A673 (cell line): Measurements from ENCODE around the gene RTCB. TPM values are rescaled to one million over a fixed set of nuclear protein-coding genes. Genes with fewer than 3 reads are reported as not detected.

Experiments
- BruUV-seq: library from RNA; stranded (reverse); fragments of 400-500 nt; replicated peaks from 2 replicates; lab custom pipeline; 2021; lab: Mats Ljungman, UMichigan
- CTCF ChIA-PET: fragments of 300-600 bp; sonication (Branson Sonifier 250); formaldehyde crosslinking; loops from one replicate; lab custom pipeline; 2022; ENCODE audit warnings: antibody characterized with exemption; lab: Charles Lee
- POLR2A ChIA-PET: fragments of 300-600 bp; sonication (Branson Sonifier 250); formaldehyde crosslinking; loops from one replicate; lab custom pipeline; 2022; ENCODE audit warnings: antibody characterized with exemption; ENCODE audit not compliant: low non-redundant PET; lab: Charles Lee
- DNase-seq: peaks from one replicate; pipeline ENCODE4 v3.0.0-alpha.2; 2015; ENCODE audit warnings: low spot score
- H3K27ac ChIP-seq: fragments of 200-600 bp; sonication (generic); 2 replicates; pipeline ENCODE4 v1.5.1; 2016; ENCODE audit warnings: mixed run types, low read depth, mild to moderate bottlenecking, mixed read lengths, antibody characterized with exemption, low read length; ENCODE audit not compliant: poor library complexity, severe bottlenecking
- H3K27me3 ChIP-seq: fragments of 200-600 bp; sonication (generic); replicated peaks from 2 replicates; pipeline ENCODE4 v1.6.1; 2017; ENCODE audit warnings: mixed run types, low read depth, mild to moderate bottlenecking, mixed read lengths, antibody characterized with exemption, low read length; ENCODE audit not compliant: insufficient read depth, poor library complexity
- H3K36me3 ChIP-seq: fragments of 200-600 bp; sonication (generic); 2 replicates; pipeline ENCODE4 v1.6.1; 2016; ENCODE audit warnings: mixed run types, mild to moderate bottlenecking, mixed read lengths, antibody characterized with exemption, low read length; ENCODE audit not compliant: insufficient read depth, poor library complexity, severe bottlenecking
- H3K4me1 ChIP-seq: fragments of 200-600 bp; sonication (generic); 2 replicates; pipeline ENCODE4 v1.6.1; 2017; ENCODE audit warnings: mixed run types, mild to moderate bottlenecking, mixed read lengths, antibody characterized with exemption, low read length; ENCODE audit not compliant: insufficient read depth, poor library complexity, severe bottlenecking
- H3K4me3 ChIP-seq: fragments of 200-600 bp; sonication (generic); 2 replicates; pipeline ENCODE4 v1.5.1; 2016; ENCODE audit warnings: low read depth, mixed run types, mild to moderate bottlenecking, mixed read lengths, low read length; ENCODE audit not compliant: poor library complexity, severe bottlenecking
- H3K9me3 ChIP-seq: fragments of 200-600 bp; sonication (generic); 2 replicates; pipeline ENCODE4 v1.6.1; 2016; ENCODE audit warnings: mixed run types, low read depth, mild to moderate bottlenecking, mixed read lengths, antibody characterized with exemption, low read length; ENCODE audit not compliant: poor library complexity, severe bottlenecking
- EZH2 ChIP-seq: fragments of 200-600 bp; sonication (generic); IDR thresholded peaks from 2 replicates; pipeline ENCODE4 v1.6.1; 2017; ENCODE audit warnings: borderline replicate concordance, low read depth, mild to moderate bottlenecking, mixed read lengths, antibody characterized with exemption, low read length; ENCODE audit not compliant: poor library complexity, severe bottlenecking
- intact Hi-C: fragments of 100-400 bp; cut with micrococcal nuclease; formaldehyde crosslinking; loops from one replicate; pipeline ENCODE4 v1.10.0; 2022; ENCODE audit not compliant: unreplicated experiment
- total RNA-seq: library from RNA; stranded (reverse); gene quantifications from 2 replicates; pipeline ENCODE4 v1.2.3, GENCODE V29; 2021
- TF ChIP-seq, protein P1 (sequence below): fragments of 300-800, 200-600 bp; sonication (generic); conservative IDR thresholded peaks from 2 replicates; pipeline ENCODE4 v1.5.1; 2017; ENCODE audit warnings: low read depth, mild to moderate bottlenecking, antibody characterized with exemption, low read length, moderate library complexity, mixed read lengths

The RTCB gene
- total RNA-seq, 1 experiment from 2014 or later: 123 TPM

DNA sequence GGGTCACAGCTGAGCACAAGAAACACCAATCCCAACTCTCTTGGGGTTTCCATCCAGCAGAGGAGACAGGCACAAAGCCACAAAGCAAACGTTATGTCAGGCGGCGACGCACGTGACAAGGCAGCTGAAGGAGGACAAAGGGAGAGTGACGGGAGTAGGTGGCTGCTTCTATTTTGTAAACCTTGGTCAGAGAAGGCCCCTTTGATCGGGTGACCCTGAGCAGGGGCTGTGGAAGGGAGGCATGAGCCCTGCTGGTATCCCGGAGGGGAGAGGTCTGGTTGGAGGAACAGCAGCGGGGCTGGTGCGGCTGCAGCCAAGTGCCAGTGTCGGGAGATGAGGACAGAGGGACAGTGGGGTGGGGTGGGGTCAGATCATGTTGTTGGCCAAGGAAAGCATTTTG, 71.6 kb downstream of the RTCB start:
- H3K27ac ChIP-seq: no peak overlapping the region
- no peaks in the 10 kb centered on the region for H3K9me3 ChIP-seq
- TF ChIP-seq EZH2: no peak
- TF ChIP-seq, protein P1, sequence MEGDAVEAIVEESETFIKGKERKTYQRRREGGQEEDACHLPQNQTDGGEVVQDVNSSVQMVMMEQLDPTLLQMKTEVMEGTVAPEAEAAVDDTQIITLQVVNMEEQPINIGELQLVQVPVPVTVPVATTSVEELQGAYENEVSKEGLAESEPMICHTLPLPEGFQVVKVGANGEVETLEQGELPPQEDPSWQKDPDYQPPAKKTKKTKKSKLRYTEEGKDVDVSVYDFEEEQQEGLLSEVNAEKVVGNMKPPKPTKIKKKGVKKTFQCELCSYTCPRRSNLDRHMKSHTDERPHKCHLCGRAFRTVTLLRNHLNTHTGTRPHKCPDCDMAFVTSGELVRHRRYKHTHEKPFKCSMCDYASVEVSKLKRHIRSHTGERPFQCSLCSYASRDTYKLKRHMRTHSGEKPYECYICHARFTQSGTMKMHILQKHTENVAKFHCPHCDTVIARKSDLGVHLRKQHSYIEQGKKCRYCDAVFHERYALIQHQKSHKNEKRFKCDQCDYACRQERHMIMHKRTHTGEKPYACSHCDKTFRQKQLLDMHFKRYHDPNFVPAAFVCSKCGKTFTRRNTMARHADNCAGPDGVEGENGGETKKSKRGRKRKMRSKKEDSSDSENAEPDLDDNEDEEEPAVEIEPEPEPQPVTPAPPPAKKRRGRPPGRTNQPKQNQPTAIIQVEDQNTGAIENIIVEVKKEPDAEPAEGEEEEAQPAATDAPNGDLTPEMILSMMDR: no peak
- no peak for DNase-seq
- intact Hi-C loops: no loop called here
- H3K27me3 ChIP-seq: peaks cover under 1% of the 10 kb centered on the region
- no peaks in the 10 kb centered on the region for H3K4me1 ChIP-seq
- no peaks in the 10 kb centered on the region for H3K36me3 ChIP-seq
- CTCF ChIA-PET: no interaction called here
- BruUV-seq: no TSS peak
- POLR2A ChIA-PET: no interaction called here
- H3K4me3 ChIP-seq: no peak overlapping the region

DNA sequence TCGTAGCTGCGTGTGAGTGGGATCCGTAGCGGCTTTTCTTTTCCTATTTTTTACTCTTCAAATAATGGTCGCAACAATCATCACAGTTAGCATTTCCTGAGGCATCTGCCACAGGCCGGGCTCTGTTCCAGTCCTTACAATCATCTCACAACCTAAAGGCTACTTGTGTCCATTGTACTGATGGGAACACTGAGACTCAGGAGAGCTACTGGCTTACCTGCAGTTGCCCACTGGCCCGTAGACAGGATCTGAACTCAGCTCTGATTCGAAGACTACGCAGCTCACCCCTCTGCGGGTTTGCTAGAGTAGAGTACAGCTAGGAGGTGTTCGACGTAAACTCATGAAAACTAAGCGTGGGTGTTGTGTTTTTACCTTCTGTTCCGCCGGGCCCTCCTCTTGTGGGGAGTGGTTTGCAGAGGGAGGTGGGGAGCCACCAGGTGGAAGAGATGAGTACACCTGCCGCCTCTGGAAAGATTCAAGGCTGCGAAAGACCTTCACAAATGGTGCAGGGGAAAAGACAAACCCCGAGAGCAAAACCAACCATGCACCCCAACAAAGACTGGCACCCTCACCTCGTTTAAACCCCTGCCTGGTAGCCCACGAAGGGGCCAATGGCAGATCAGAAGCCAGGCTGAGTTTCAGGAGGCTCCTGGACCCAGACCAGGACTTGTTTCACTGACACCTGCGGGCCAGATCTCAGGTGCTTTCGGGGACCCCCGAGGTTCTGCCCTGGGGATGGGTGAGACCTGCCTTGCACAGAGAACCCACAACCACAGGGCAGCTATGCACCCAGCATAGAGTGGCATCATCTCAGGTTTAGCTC, 72.6 kb downstream of the RTCB start:
- Histone ChIP-seq H3K4me3 (no peak overlapping the region), H3K36me3 (no peaks in the 10 kb centered on the region), H3K27me3 (no peaks in the 10 kb centered on the region), H3K9me3 (no peaks in the 10 kb centered on the region), H3K27ac (no peak overlapping the region), H3K4me1 (no peaks in the 10 kb centered on the region)
- no TSS peak for BruUV-seq
- DNase-seq: no peak
- ChIA-PET CTCF (no interaction called here), POLR2A (no interaction called here)
- intact Hi-C loops: no loop called here
- TF ChIP-seq, protein P1: no peak
- TF ChIP-seq EZH2: no peak

DNA sequence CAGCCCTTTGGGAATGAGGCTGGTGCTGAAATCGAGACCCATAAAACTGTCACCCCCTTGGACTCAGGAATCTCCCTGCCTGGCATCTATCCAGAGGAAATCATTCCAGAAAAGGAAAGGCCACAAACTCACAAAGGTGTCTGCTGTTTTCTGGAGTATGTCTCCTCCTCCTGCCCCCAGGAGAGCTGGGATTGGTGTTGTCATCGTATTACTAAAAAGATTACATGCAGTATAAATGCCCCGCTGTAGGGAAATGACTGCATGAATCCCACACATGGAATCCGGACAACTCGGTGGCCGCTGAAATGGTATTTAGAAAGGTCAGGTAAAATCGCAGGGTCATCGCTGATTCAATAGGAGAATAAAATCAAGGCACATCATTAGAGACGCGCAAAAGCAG, 73.3 kb downstream of the RTCB start:
- Histone ChIP-seq H3K36me3 (no peaks in the 10 kb centered on the region), H3K27ac (no peak overlapping the region), H3K4me3 (no peak overlapping the region), H3K4me1 (no peaks in the 10 kb centered on the region), H3K27me3 (no peaks in the 10 kb centered on the region), H3K9me3 (no peaks in the 10 kb centered on the region)
- ChIA-PET CTCF (no interaction called here), POLR2A (no interaction called here)
- no TSS peak for BruUV-seq
- DNase-seq: no peak
- no peak for TF ChIP-seq EZH2
- TF ChIP-seq, protein P1: no peak
- intact Hi-C loops: no loop called here

Other genes with a start within 250 kb of the RTCB start
- gene RFPL2, start 207.2 kb downstream of the RTCB start, total RNA-seq: 0.13 TPM in 1 of 2 replicates, not detected in the other
- gene SLC5A4, start 156.9 kb downstream of the RTCB start, total RNA-seq: 0.15 and 0.19 TPM in 2 replicates
- not detected in 2 replicates for gene RFPL3, start 54.4 kb downstream of the RTCB start, total RNA-seq
- not detected in 2 replicates for gene BPIFC, start 52.2 kb upstream of the RTCB start, total RNA-seq
- 89.0 and 95.2 TPM in 2 replicates for gene FBXO7, start 62.6 kb upstream of the RTCB start, total RNA-seq